ENCODE data around the gene YWHAQ.

- TF ChIP-seq CTCF (IDR thresholded peaks at IDR 0.05) (no peak), EZH2 (IDR thresholded peaks at IDR 0.05; ENCODE audit: borderline replicate concordance, insufficient read depth, low read depth, low read length, poor library complexity, severe bottlenecking) (no peak)
Measured at GRCh38 chr2:9630736-9631552, at the start of gene YWHAQ.

Measured in B cell (primary cell).